ENCODE measurements around the gene TMEM229B. TPM values are rescaled to one million over a fixed set of nuclear protein-coding genes. Genes with fewer than 3 reads are reported as not detected.

Gene TMEM229B
- total and polyA plus RNA-seq, 2 of the 4 experiments (the other 2 are of a cell fraction), result under 0.01 TPM; not detected in 1

GRCh38 chr14:67469954-67470353 is 18.6 kb downstream of the TMEM229B start:
- Histone ChIP-seq H2BK5ac (ENCODE audit: low read depth, low read length, poor library complexity, severe bottlenecking) (no peak overlapping the region), H3K79me1 (ENCODE audit: low read depth in 1 of 2, low read length in 2 of 2) (no peaks in the 10 kb centered on the region), H3K9me3 (ENCODE audit: control insufficient read depth, insufficient read depth, low read length) (no peaks in the 10 kb centered on the region), H2BK120ac (ENCODE audit: low read depth, low read length) (no peak overlapping the region), H4K8ac (ENCODE audit: low read depth in 2 of 2, low read length in 2 of 2) (no peak overlapping the region), H3K4me2 (ENCODE audit: low read depth, low read length) (no peak overlapping the region), H3K27me3 (ENCODE audit: control insufficient read depth, insufficient read depth, low read length) (peaks cover 27% of the 10 kb centered on the region), H3K56ac (ENCODE audit: extremely low read depth, insufficient read depth, low read length) (no peak overlapping the region), H3K9me1 (ENCODE audit: insufficient read depth, low read length) (no peaks in the 10 kb centered on the region), H4K91ac (ENCODE audit: insufficient read depth, low read depth, low read length) (no peak overlapping the region), H3K4me1 (ENCODE audit: control insufficient read depth, insufficient read depth, low read length) (no peaks in the 10 kb centered on the region), H3K18ac (ENCODE audit: low read depth, low read length) (no peak overlapping the region), H3K4me3 (ENCODE audit: insufficient read depth, low read depth, low read length) (no peak overlapping the region), H3K4ac (ENCODE audit: low read depth, low read length) (no peak overlapping the region), H2AFZ (replicated peaks; ENCODE audit: low read length, poor library complexity) (no peak overlapping the region), H2AK9ac (replicated peaks; ENCODE audit: low read depth, low read length, poor library complexity) (no peak overlapping the region), H3K27ac (ENCODE audit: insufficient read depth, low read length) (no peak overlapping the region), H3K23ac (ENCODE audit: low read depth, low read length) (no peak overlapping the region), H3K9ac (ENCODE audit: low read depth, low read length) (no peak overlapping the region), H4K20me1 (ENCODE audit: insufficient read depth, low read length) (no peaks in the 10 kb centered on the region), H2BK15ac (ENCODE audit: low read depth, low read length) (no peak overlapping the region), H3K14ac (replicated peaks; ENCODE audit: low read depth, low read length) (no peak overlapping the region), H2BK20ac (ENCODE audit: low read depth, low read length) (no peak overlapping the region), H2AK5ac (ENCODE audit: low read depth, low read length) (no peak overlapping the region), H4K5ac (ENCODE audit: low read depth, low read length) (no peak overlapping the region), H3K36me3 (ENCODE audit: control insufficient read depth, insufficient read depth, low read length) (no peaks in the 10 kb centered on the region)
- CTCF ChIA-PET, result no interaction called here
- intact Hi-C loops (cut with micrococcal nuclease) (no loop called here), dilution Hi-C loops (cut with HindIII; ENCODE audit: low sequenced_read_pairs, unreplicated experiment) (no loop called here), in situ Hi-C loops (cut with MboI; ENCODE audit: low sequenced_read_pairs) (no loop called here)
- no peak for ATAC-seq (ENCODE audit: low read depth)
- POLR2A ChIA-PET (ENCODE audit: unreplicated experiment), result no interaction called here
- no TSS peak for BruUV-seq (replicated peaks)
- TF ChIP-seq SMC3 (IDR thresholded peaks at IDR 0.05; ENCODE audit: low read depth, low read length) (no peak), MAZ (IDR thresholded peaks at IDR 0.05; ENCODE audit: borderline replicate concordance, low read depth, low read length) (no peak), USF2 (IDR thresholded peaks at IDR 0.05; ENCODE audit: low read depth, low read length) (no peak), BHLHE40 (IDR thresholded peaks at IDR 0.05; ENCODE audit: low read depth, low read length) (no peak), RCOR1 (IDR thresholded peaks at IDR 0.05; ENCODE audit: insufficient replicate concordance, low read length) (no peak), ELK1 (IDR thresholded peaks at IDR 0.05; ENCODE audit: borderline replicate concordance, low read depth, low read length) (no peak), CEBPB (IDR thresholded peaks at IDR 0.05; ENCODE audit: low read depth, low read length) (no peak), MAFK (IDR thresholded peaks at IDR 0.05; ENCODE audit: low read depth, low read length) (no peak), POLR2A (IDR thresholded peaks at IDR 0.05; ENCODE audit: low read depth, low read length) (no peak), RAD21 (IDR thresholded peaks at IDR 0.05; ENCODE audit: low read length) (no peak), CHD1 (IDR thresholded peaks at IDR 0.05; ENCODE audit: low read depth, low read length) (no peak), RFX5 (IDR thresholded peaks at IDR 0.05; ENCODE audit: low read depth, low read length) (no peak)
- WGBS, 2 experiments (ENCODE audit: extremely low coverage in 2 of 2, insufficient read length in 1 of 2), result 50% methylated on average over 1 of the region's 3 CpGs; no CpG with 5 or more reads in 1 of the 2 experiments
- DNase-seq, result no peak
